NCI-H748 treated with DMSO at 0.1 percent for 48 hours (cell line): Measurements from ENCODE around the gene PRIMPOL.
A peak's percentile ranks its signal among the peaks of the same experiment; 100 is the strongest.
"Not testable (repeated sequence)": the region's sequence is repeated elsewhere in the genome, so short reads cannot be mapped to it uniquely, and the experiment has no call there.

ENCODE experiments used
- DNase-seq: peaks from one replicate; lab custom pipeline; 2025; lab: John Stamatoyannopoulos, UW

Gene PRIMPOL

DNA sequence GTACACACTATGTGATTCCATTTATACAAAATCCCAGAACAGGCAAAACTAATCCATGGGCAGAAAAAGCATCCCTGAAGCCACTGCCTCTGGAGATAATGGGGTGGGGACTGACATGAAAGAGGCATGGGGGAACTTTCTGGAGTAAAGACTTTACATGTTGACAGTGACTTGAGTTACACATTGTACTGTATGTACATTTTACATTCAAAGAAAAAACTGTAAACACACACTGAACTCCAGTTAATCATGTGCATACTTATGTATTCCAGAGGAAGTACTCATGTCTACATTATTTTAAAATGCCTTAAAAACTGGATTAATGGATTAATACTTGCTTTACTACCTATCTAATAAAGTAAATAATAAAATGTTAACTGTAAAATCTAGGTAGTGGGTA, 62.8 kb downstream of the PRIMPOL start:
- DNase-seq = no peak

DNA sequence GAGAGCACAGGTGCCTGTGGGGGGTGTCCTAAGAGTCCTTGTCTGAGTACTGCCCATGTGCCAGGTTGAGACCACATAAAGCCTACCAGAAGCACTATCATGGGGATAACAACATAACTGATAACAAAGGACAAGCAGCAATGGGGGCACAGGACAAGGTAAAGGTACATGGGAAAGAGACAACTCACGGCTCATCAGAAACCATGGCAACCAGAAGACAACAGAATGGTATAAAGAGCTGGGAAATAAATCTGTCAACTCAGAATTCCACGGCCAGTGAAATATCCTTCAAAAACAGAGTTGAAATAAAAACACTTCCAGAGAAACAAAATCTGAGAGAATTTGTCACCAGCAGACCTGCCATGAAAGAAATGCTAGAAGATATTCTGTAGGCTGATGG, 64.3 kb downstream of the PRIMPOL start:
- no peak for DNase-seq

DNA sequence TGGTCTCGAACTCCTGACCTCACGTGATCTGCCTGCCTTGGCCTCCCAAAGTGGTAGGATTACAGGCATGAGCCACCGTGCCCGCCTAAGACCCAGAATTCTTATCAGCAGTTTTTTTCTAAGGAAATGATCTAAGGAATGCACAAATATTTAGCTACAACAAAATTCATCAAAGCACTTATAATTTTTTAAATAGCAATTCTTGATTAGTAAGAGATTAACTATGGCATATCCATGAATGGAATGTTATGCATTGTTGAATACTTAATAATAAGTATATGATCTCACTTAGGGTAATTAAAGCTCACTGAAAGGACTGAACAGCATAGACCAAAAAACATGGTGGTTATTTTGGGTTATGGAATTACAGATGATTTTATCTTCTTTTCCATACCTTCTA, 66.0 kb downstream of the PRIMPOL start:
- no peak for DNase-seq

- DNase-seq = no peak
Observed at GRCh38 chr4:184719407-184719806, 69.9 kb downstream of the PRIMPOL start.

GRCh38 chr4:184721254-184721653, 71.7 kb downstream of the PRIMPOL start:
- no peak for DNase-seq

GRCh38 chr4:184722798-184723197, 73.3 kb downstream of the PRIMPOL start:
- DNase-seq = no peak

DNA sequence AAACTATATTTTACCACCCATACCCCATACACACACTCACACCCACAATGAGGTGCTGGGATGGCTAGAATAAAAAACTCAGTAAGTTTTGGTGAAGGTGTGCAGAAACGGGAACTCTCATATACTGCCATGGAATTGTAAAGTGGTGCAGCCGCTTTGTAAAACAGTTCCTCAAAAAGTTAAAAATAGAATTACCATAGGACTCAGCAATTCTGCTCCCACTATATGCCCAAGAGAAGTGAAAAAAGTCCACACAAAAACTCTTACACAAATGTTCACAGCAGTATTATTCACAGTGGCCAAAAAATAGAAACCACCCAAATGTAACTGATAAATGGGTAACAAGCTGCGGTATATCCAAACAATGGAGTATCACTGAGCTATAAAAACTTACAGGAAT, 77.9 kb downstream of the PRIMPOL start:
- DNase-seq = no peak

GRCh38 chr4:184728858-184729257, 79.3 kb downstream of the PRIMPOL start:
- no peak for DNase-seq

DNA sequence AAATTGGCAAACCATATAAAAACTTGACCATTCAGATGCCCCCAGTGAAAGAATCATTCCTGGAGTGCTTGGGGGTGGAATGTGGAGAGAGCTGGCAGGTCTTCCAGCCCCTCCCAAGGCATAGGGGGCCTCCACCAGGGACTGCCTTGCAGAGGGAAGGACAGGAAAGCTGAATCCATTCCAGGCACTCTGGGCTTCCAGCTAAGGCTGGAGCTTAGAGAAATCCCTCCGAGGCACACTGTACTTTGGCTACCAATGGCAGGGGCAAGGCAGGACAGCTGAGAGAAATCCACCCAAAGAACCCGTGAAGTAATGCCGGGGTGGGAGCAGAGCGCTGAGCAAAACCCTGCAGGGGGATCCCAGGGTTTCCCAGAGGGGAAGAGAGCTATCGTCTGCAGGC, 80.4 kb downstream of the PRIMPOL start:
- no peak for DNase-seq

DNA sequence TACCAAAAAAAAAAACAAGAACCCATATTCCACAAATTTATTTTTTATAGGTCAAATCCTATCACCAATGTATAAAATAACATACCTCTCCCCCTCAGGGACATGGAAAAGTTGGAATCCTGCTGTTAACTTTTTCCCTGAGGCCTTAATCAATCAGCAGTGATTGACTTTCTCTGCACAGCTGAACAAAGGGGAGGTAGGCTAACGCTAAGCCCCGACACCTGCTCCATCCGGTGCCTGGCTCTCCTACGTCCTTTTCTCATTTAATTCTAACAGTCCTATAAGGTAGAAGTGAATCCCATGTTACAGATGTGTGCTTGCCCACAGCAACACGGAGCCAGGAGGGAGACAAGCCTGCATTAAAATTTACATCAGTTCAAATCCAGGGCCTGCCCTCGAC, 81.5 kb downstream of the PRIMPOL start:
- DNase-seq = no peak

DNA sequence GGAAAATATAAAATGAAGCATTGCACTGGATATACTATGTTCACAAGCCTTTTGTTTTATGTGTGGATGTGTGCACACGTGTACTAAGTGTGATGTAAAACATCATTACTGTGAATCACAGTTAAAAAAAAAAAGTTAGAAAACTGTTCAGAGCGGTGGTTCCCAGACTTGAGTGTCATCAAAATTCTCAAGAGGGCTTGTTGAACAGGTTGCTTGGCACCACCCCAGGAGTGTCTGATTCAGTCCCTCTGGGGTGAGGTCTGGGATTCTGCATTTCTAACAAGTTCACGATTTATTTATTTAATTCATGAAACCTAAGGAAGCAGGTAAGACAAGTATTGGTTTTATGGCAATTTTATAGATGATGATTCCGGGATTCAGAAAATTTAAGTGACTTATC, 82.6 kb downstream of the PRIMPOL start:
- DNase-seq = no peak

DNA sequence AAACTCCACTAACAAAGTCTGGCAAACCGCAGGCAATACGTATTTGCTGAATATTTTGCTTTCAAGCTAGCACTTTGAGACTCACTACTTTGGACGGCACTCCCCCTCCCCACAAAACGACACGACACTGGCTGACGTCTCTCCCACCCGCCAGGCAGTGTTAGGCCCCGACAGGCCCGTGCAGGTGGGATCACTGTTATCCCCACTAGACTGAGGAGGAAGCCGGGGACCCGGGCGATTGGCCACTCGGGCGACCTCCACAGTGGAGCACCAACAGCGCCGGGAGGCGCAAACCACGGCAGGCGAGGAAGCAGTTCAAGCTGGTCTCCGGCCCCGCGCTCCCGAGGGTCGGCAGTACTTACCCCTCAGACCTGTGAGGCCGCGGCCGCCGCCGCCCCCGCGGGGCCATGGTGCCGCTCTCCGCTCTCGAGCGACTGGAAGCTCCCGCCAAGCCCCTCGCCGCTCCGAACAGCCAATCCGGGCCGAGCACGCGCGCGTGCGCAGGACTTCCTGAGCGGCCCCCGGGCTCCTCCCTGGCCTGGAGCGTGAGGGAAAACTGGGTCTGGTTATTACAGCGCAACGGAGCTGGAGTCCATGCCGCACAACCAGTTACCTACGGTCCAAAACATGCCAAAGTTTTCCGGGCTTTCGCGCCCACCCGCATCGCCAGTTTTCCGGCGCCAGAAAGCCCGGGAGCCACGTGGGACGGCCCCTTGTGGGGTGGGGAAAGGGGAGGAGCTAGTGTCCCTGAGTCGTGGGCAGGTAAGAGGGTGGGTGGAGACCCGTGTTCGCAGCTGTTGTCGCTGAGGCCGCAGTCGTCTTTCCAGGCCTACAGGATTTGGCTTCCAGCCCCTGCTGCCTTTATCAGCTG, 84.4 kb downstream of the PRIMPOL start, which contains the start of gene CENPU:
TSS of gene CENPU (minus strand) at position 443 of the 871 bp plus-strand sequence. CDS start at position 409, 34 bp downstream.
- DNase-seq = peak; percentile 86

- DNase-seq = no peak
Observed at GRCh38 chr4:184734758-184735157, 85.2 kb downstream of the PRIMPOL start.

- DNase-seq = not testable (repeated sequence)
Observed at GRCh38 chr4:184739575-184739974, 90.0 kb downstream of the PRIMPOL start.

GRCh38 chr4:184740980-184741391, 91.4 kb downstream of the PRIMPOL start:
- no peak for DNase-seq

DNA sequence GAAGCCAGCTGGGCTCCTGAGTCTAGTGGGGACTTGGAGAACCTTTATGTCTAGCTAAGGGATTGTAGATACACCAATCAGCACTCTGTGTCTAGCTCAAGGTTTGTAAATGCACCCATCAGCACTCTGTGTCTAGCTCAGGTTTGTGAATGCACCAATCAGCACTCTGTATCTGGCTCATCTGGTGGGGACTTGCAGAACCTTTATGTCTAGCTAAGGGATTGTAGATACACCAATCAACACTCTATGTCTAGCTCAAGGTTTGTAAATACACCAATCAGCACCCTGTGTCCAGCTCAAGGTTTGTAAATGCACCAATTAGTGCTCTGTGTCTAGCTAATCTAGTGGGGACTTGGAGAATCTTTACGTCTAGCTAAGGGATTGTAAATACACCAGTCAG, 92.1 kb downstream of the PRIMPOL start:
- DNase-seq = not testable (repeated sequence)

- no peak for DNase-seq
Observed at GRCh38 chr4:184743650-184744049, 94.1 kb downstream of the PRIMPOL start.

GRCh38 chr4:184744236-184744635, 94.7 kb downstream of the PRIMPOL start:
- no peak for DNase-seq
